Gastroesophageal sphincter (tissue), 3 donors: Measurements from ENCODE around the gene NUDT16L1.

Experiments used
- CTCF ChIP-seq, 4 experiments: fragments of 200-600 bp in 2 of 4; fragments of 450-650 bp in 2 of 4; sonication (generic) in 1 of 4; IDR thresholded peaks; one replicate each; pipeline ENCODE4 v1.5.1; 2017 to 2019; ENCODE audit warnings: antibody characterized with exemption in 4 of 4, mild to moderate bottlenecking in 2 of 4, moderate library complexity in 2 of 4
- POLR2AphosphoS5 ChIP-seq: sonication (generic); formaldehyde crosslinking; IDR thresholded peaks from one replicate; pipeline ENCODE4 v1.6.1; 2017; ENCODE audit warnings: antibody characterized with exemption

GRCh38 chr16:4733211-4733742 is 39.9 kb downstream of the NUDT16L1 start:
- TF ChIP-seq CTCF (IDR thresholded peaks at IDR 0.05) = no peak
- no peak for TF ChIP-seq POLR2AphosphoS5
